H1 (cell line): Measurements from ENCODE around the gene CST2. TPM values are rescaled to one million over a fixed set of nuclear protein-coding genes. Genes with fewer than 3 reads are reported as not detected.
A peak's percentile ranks its signal among the peaks of the same experiment; 100 is the strongest.

Experiments used
- CTCF ChIA-PET: fragments of 300-600 bp; sonication (Branson Sonifier 250); formaldehyde crosslinking; loops from one replicate; lab custom pipeline; 2021; ENCODE audit not compliant: partially characterized antibody; lab: Charles Lee
- POLR2A ChIA-PET: fragments of 300-600 bp; sonication (Branson Sonifier 250); formaldehyde crosslinking; loops from one replicate; lab custom pipeline; 2021; ENCODE audit warnings: inconsistent platforms; ENCODE audit not compliant: partially characterized antibody; lab: Charles Lee
- DNase-seq, 2 experiments: peaks; one replicate each; pipeline versions ENCODE4 v3.0.0 to v3.0.0-alpha.2; 2010 to 2022; ENCODE audit warnings: low spot score in 2 of 2, low read depth in 1 of 2, mixed read lengths in 1 of 2
- FAIRE-seq: peaks from 2 replicates; lab custom pipeline; 2011; peaks lifted over from hg19 to GRCh38; lab: Jason Lieb, UNC
- H2AFZ ChIP-seq: 2 replicates; pipeline ENCODE4 v1.8.1; 2012; ENCODE audit warnings: low read length, inconsistent platforms
- H2AK5ac ChIP-seq: 2 replicates; pipeline ENCODE4 v1.6.1; 2013; ENCODE audit warnings: low read depth, low read length
- H2BK120ac ChIP-seq: replicated peaks from 2 replicates; pipeline ENCODE3; 2013; ENCODE audit warnings: low read depth, low read length, inconsistent platforms
- H2BK12ac ChIP-seq: 2 replicates; pipeline ENCODE4 v1.6.1; 2013; ENCODE audit warnings: low read depth, low read length
- H2BK15ac ChIP-seq: 2 replicates; pipeline ENCODE4 v1.6.1; 2013; ENCODE audit warnings: low read length
- H2BK20ac ChIP-seq: 2 replicates; pipeline ENCODE4 v1.6.1; 2013; ENCODE audit warnings: low read length
- H2BK5ac ChIP-seq: 2 replicates; pipeline ENCODE4 v1.6.1; 2013; ENCODE audit warnings: low read depth, low read length
- H3K14ac ChIP-seq: 2 replicates; pipeline ENCODE4 v1.6.1; 2013; ENCODE audit warnings: inconsistent platforms; ENCODE audit not compliant: insufficient read length
- H3K18ac ChIP-seq: 2 replicates; pipeline ENCODE4 v1.6.1; 2013; ENCODE audit warnings: low read length; ENCODE audit errors: extremely low read depth
- H3K23ac ChIP-seq: 2 replicates; pipeline ENCODE4 v1.6.1; 2013; ENCODE audit warnings: inconsistent platforms; ENCODE audit not compliant: insufficient read length
- H3K23me2 ChIP-seq: 2 replicates; pipeline ENCODE4 v1.6.1; 2013; ENCODE audit warnings: low read depth, low read length
- H3K27ac ChIP-seq: 2 replicates; pipeline ENCODE4 v1.6.1; 2011; ENCODE audit warnings: low read depth, low read length, inconsistent platforms
- H3K27me3 ChIP-seq, 4 experiments: replicated peaks in 1 of 4; 1 replicate in 1 of 4; 2 replicates in 3 of 4; pipeline versions ENCODE4 v1.6.1 to v1.8.1; 2011 to 2013; ENCODE audit warnings: low read length in 3 of 4, mild to moderate bottlenecking in 3 of 4, inconsistent platforms in 2 of 4, mixed read lengths in 2 of 4, moderate library complexity in 1 of 4; ENCODE audit not compliant: control insufficient read depth in 3 of 4, insufficient read depth in 3 of 4; ENCODE audit errors: extremely low read depth in 1 of 4
- H3K36me3 ChIP-seq, 4 experiments: 2 replicates each; pipeline versions ENCODE4 v1.6.1 to v1.8.1; 2011 to 2013; ENCODE audit warnings: mild to moderate bottlenecking in 4 of 4, low read length in 3 of 4, moderate library complexity in 2 of 4, control low read depth in 1 of 4, inconsistent platforms in 1 of 4; ENCODE audit not compliant: insufficient read depth in 4 of 4, control insufficient read depth in 2 of 4
- H3K4ac ChIP-seq: replicated peaks from 2 replicates; pipeline ENCODE3; 2013; ENCODE audit warnings: low read length, low read depth, mixed read lengths, inconsistent platforms; ENCODE audit not compliant: insufficient read length
- H3K4me1 ChIP-seq, 4 experiments: replicated peaks in 1 of 4; 1 replicate in 1 of 4; 2 replicates in 3 of 4; pipeline versions ENCODE4 v1.6.1 to v1.8.1; 2011 to 2013; ENCODE audit warnings: low read length in 3 of 4, inconsistent platforms in 2 of 4, mixed read lengths in 1 of 4; ENCODE audit not compliant: insufficient read depth in 4 of 4, control insufficient read depth in 3 of 4
- H3K4me2 ChIP-seq, 2 experiments: 2 replicates each; pipeline versions ENCODE4 v1.6.1 to v1.8.1; 2011 to 2013; ENCODE audit warnings: low read depth in 2 of 2, low read length in 2 of 2, control low read depth in 1 of 2, inconsistent platforms in 1 of 2, mild to moderate bottlenecking in 1 of 2; ENCODE audit not compliant: insufficient read depth in 1 of 2
- H3K4me3 ChIP-seq, 4 experiments: fragments of 200-600, 300-600 bp in 1 of 4; sonication (generic), shearing (Covaris generic), sonication (Bioruptor Twin) in 1 of 4; 2 replicates each; pipeline versions ENCODE4 v1.5.1 to v1.8.1; 2011 to 2016; ENCODE audit warnings: low read length in 4 of 4, low read depth in 3 of 4, control low read depth in 2 of 4, inconsistent platforms in 2 of 4, mild to moderate bottlenecking in 2 of 4, mixed read lengths in 1 of 4, moderate library complexity in 1 of 4; ENCODE audit not compliant: insufficient read depth in 2 of 4; ENCODE audit errors: extremely low read depth in 1 of 4
- H3K56ac ChIP-seq: replicated peaks from 2 replicates; pipeline ENCODE3; 2013; ENCODE audit warnings: low read depth, mild to moderate bottlenecking, mixed read lengths, low read length, inconsistent platforms; ENCODE audit not compliant: insufficient read length
- H3K79me1 ChIP-seq: 2 replicates; pipeline ENCODE4 v1.6.1; 2013; ENCODE audit warnings: low read depth, low read length, control low read depth
- H3K79me2 ChIP-seq, 2 experiments: 2 replicates each; pipeline versions ENCODE4 v1.6.1 to v1.8.1; 2012 to 2013; ENCODE audit warnings: low read length in 2 of 2, mild to moderate bottlenecking in 2 of 2, inconsistent platforms in 1 of 2; ENCODE audit not compliant: insufficient read depth in 2 of 2, control insufficient read depth in 1 of 2
- H3K9ac ChIP-seq, 4 experiments: replicated peaks in 1 of 4; 1 replicate in 1 of 4; 2 replicates in 3 of 4; pipeline versions ENCODE4 v1.6.1 to v1.8.1; 2011 to 2013; ENCODE audit warnings: low read depth in 3 of 4, low read length in 3 of 4, control low read depth in 2 of 4, mild to moderate bottlenecking in 2 of 4, moderate library complexity in 2 of 4, inconsistent platforms in 1 of 4; ENCODE audit errors: extremely low read depth in 1 of 4
- H3K9me3 ChIP-seq, 2 experiments: 2 replicates each; pipeline versions ENCODE4 v1.6.1 to v1.8.1; 2012 to 2013; ENCODE audit warnings: mild to moderate bottlenecking in 2 of 2, moderate library complexity in 2 of 2, control low read depth in 1 of 2, inconsistent platforms in 1 of 2, low read depth in 1 of 2, low read length in 1 of 2, mixed read lengths in 1 of 2; ENCODE audit not compliant: insufficient read depth in 2 of 2
- H4K20me1 ChIP-seq, 2 experiments: replicated peaks in 1 of 2; 2 replicates each; pipeline versions ENCODE3 to v1.8.1; 2011 to 2013; ENCODE audit warnings: inconsistent platforms in 2 of 2, low read length in 2 of 2, mild to moderate bottlenecking in 1 of 2; ENCODE audit not compliant: insufficient read depth in 2 of 2, control insufficient read depth in 1 of 2
- H4K5ac ChIP-seq: 2 replicates; pipeline ENCODE4 v1.6.1; 2013; ENCODE audit warnings: low read length, low read depth, mixed read lengths, inconsistent platforms; ENCODE audit not compliant: insufficient read length
- H4K8ac ChIP-seq: 2 replicates; pipeline ENCODE4 v1.8.0; 2013; ENCODE audit warnings: mild to moderate bottlenecking, moderate library complexity, low read length, inconsistent platforms; ENCODE audit not compliant: insufficient read depth; ENCODE audit errors: extremely low read depth
- H4K91ac ChIP-seq: replicated peaks from 2 replicates; pipeline ENCODE3; 2013; ENCODE audit warnings: low read length, mixed read lengths, inconsistent platforms; ENCODE audit not compliant: insufficient read length
- BACH1 ChIP-seq: IDR thresholded peaks from 2 replicates; pipeline ENCODE4 v1.6.1; 2012; ENCODE audit warnings: low read length, improper control_type of control experiment
- NRF1 ChIP-seq: IDR thresholded peaks from 2 replicates; pipeline ENCODE4 v1.6.1; 2011; ENCODE audit warnings: mild to moderate bottlenecking, low read depth, low read length, improper control_type of control experiment
- WGBS, 2 experiments: shearing (Covaris generic) in 1 of 2; methylation state at CpG; one replicate each; pipeline versions ENCODE4 v1.1.6 to v1.1.7; 2013 to 2015; ENCODE audit warnings: low lambda C conversion rate in 2 of 2, mixed read lengths in 2 of 2, inconsistent platforms in 1 of 2, low coverage in 1 of 2, missing lambda C conversion rate in 1 of 2; ENCODE audit not compliant: insufficient replicate concordance in 2 of 2, insufficient coverage in 1 of 2, insufficient read length in 1 of 2; ENCODE audit errors: extremely low coverage in 1 of 2, missing lambda C conversion rate in 1 of 2; 5-methylcytosine and 5-hydroxymethylcytosine counted together
- polyA plus RNA-seq, 7 experiments: library from polyadenylated mRNA; depleted of rRNA in 3 of 7; stranded (reverse) in 5 of 7; unstranded in 2 of 7; fragments of >200 nt in 5 of 7; fragments of 200-250 nt in 2 of 7; gene quantifications; 1 replicate in 5 of 7; 2 replicates in 1 of 7; 4 replicates in 1 of 7; pipeline versions ENCODE4 v1.2.1 to v1.2.3, GENCODE V29; 2011 to 2013; ENCODE audit warnings: missing spikeins in 2 of 7, mixed read lengths in 2 of 7
- total RNA-seq: library from RNA; stranded (reverse); fragmentation: NEBNext Ultra II Directional; extraction: Animal tissue kit (Norgen Biotek cat#: 25700); gene quantifications from 2 replicates; pipeline ENCODE4 v1.2.1, GENCODE V29; 2021
- TF ChIP-seq, protein P1 (sequence below), 3 experiments: IDR thresholded peaks; 1 replicate in 2 of 3; 2 replicates in 1 of 3; pipeline versions ENCODE4 v1.5.1 to v1.6.1; 2011; ENCODE audit warnings: low read length in 3 of 3, mild to moderate bottlenecking in 3 of 3, inconsistent platforms in 2 of 3, low read depth in 1 of 3, moderate library complexity in 1 of 3; ENCODE audit not compliant: insufficient read depth in 1 of 3; ENCODE audit errors: control extremely low read depth in 1 of 3

The CST2 gene
- total and polyA plus RNA-seq, 2 of the 8 experiments (the other 6 are each of a cell fraction or from before 2014, with no cell fraction given): not detected

DNA sequence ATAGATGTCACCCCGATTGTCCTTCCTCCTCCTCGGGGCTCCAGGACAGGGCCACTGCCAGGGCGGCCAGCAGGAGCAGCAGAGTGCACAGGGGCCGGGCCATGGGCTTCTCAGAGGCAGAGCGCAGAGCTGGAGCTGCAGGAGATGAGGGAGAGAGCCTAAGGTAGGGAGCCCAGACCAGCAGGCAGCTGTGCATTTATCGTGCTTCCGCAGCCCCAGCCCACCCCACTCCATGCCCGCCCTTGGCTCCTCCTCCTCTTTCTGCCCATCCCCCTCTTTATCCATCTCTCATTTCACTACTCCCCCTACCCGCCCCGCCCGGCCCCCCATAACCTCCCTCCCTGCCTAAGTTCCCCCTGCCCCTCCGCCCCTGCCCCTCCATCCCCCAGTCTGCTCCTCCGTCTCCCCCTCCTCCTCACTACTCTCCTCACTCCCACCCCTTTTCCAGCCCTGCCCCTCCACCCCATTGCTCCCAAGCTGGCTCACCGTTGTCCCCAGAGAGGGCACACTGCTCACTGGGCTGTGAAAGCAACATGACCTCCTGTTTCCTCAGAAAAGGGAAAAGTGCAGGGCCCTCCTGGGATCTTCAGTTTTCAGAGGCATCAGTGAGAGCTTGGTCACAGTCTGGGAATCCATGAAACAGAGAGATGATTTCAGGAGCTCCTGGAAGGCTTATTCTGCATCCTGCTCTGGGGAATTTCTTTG lies 50.3 kb downstream of the CST2 start:
- Histone ChIP-seq H3K4me2 (peak overlapping the region; percentile 42 to 54), H3K4me1 (peaks cover 0 to 14% (median 5%) of the 10 kb centered on the region in 4 experiments; a peak in 6 of 7 replicates), H3K4ac (no peak overlapping the region), H2BK12ac (peak overlapping the region; percentile 86; the same call in 1 of the 2 replicates), H3K23me2 (no peaks in the 10 kb centered on the region; the same call in 1 of the 2 replicates), H3K9me3 (no peaks in the 10 kb centered on the region), H3K14ac (no peak overlapping the region), H2AK5ac (peak overlapping the region; percentile 32; the same call in 1 of the 2 replicates), H2BK5ac (0 out of 2 replicates have a peak overlapping the region, but pooled peaks have one; percentile 47), H2BK120ac (no peak overlapping the region), H2BK20ac (peak overlapping the region; percentile 75; the same call in 1 of the 2 replicates), H3K9ac (no peak overlapping the region), H3K79me1 (no peaks in the 10 kb centered on the region), H4K20me1 (no peaks in the 10 kb centered on the region), H4K8ac (no peak overlapping the region; the same call in 1 of the 2 replicates), H3K79me2 (no peaks in the 10 kb centered on the region), H3K56ac (no peak overlapping the region), H3K27me3 (peaks cover 0 to 4% (median 1%) of the 10 kb centered on the region in 4 experiments; a peak in 4 of 7 replicates), H4K5ac (no peak overlapping the region), H2BK15ac (peak overlapping the region; percentile 6; the same call in 1 of the 2 replicates), H3K36me3 (no peaks in the 10 kb centered on the region), H3K4me3 (peak overlapping the region in 1 of 4 experiments; percentile 35; a peak in 1 of 8 replicates), H3K23ac (no peak overlapping the region), H4K91ac (no peak overlapping the region), H3K27ac (no peak overlapping the region), H2AFZ (peak overlapping the region; percentile 92), H3K18ac (no peak overlapping the region)
- TF ChIP-seq NRF1 (no peak), BACH1 (no peak)
- TF ChIP-seq, protein P1, sequence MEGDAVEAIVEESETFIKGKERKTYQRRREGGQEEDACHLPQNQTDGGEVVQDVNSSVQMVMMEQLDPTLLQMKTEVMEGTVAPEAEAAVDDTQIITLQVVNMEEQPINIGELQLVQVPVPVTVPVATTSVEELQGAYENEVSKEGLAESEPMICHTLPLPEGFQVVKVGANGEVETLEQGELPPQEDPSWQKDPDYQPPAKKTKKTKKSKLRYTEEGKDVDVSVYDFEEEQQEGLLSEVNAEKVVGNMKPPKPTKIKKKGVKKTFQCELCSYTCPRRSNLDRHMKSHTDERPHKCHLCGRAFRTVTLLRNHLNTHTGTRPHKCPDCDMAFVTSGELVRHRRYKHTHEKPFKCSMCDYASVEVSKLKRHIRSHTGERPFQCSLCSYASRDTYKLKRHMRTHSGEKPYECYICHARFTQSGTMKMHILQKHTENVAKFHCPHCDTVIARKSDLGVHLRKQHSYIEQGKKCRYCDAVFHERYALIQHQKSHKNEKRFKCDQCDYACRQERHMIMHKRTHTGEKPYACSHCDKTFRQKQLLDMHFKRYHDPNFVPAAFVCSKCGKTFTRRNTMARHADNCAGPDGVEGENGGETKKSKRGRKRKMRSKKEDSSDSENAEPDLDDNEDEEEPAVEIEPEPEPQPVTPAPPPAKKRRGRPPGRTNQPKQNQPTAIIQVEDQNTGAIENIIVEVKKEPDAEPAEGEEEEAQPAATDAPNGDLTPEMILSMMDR (IDR thresholded peaks at IDR 0.05; ENCODE audit: control extremely low read depth in 1 of 3, insufficient read depth in 1 of 3, low read depth in 1 of 3, low read length in 3 of 3): peak in 2 of 3 experiments; percentile 21 to 22; a peak in 2 of 4 replicates
- WGBS, 2 experiments: 47% methylated on average over 7 of the region's 14 CpGs; no CpG with 5 or more reads in 1 of the 2 experiments
- POLR2A ChIA-PET: interaction anchor here (1.0 kb wide), 1 partner anchor 12 kb away, joined by 3 read pairs; no protein-coding TSS in a partner anchor
- FAIRE-seq: no peak
- CTCF ChIA-PET: interaction anchor here (1.0 to 1.2 kb wide), 2 partner anchors 11 to 52 kb away, joined by 3 read pairs; no protein-coding TSS in a partner anchor
- peak in 1 of 2 experiments; percentile 59 for DNase-seq
